ENCODE data around the gene ASXL2. TPM values are rescaled to one million over a fixed set of nuclear protein-coding genes. Genes with fewer than 3 reads are reported as not detected.

Gene ASXL2
- total RNA-seq, 1 donor from 2014 or later = 25.8 TPM

- no peak overlapping the region for H3K9ac ChIP-seq (ENCODE audit: low read length)
- no peak overlapping the region for H3K4me3 ChIP-seq (ENCODE audit: insufficient read depth, low read depth, low read length)
- H3K4me1 ChIP-seq (ENCODE audit: insufficient read depth, low read length) = no peaks in the 10 kb centered on the region
- no peak overlapping the region for H3K4me2 ChIP-seq (ENCODE audit: low read length)
- no peak overlapping the region for H3K27ac ChIP-seq (ENCODE audit: low read depth, low read length)
- Mint-ChIP-seq H3K9me3 (ENCODE audit: unreplicated experiment) (no peaks in the 10 kb centered on the region), H3K27ac (ENCODE audit: unreplicated experiment) (no peak overlapping the region), H3K27me3 (ENCODE audit: low read depth, unreplicated experiment) (no peaks in the 10 kb centered on the region), H3K4me1 (ENCODE audit: low read depth, unreplicated experiment) (no peaks in the 10 kb centered on the region), H3K4me3 (ENCODE audit: unreplicated experiment) (no peak overlapping the region), H3K36me3 (ENCODE audit: low read depth, unreplicated experiment) (peaks cover 6% of the 10 kb centered on the region)
- H2AFZ ChIP-seq (ENCODE audit: low read depth, low read length) = no peak overlapping the region
- no peak for FAIRE-seq
- H3K27me3 ChIP-seq (ENCODE audit: insufficient read depth, low read length) = no peaks in the 10 kb centered on the region
- DNase-seq (ENCODE audit: low read depth) = no peak
- peaks cover 3% of the 10 kb centered on the region for H3K36me3 ChIP-seq (ENCODE audit: insufficient read depth, low read length)
- no peaks in the 10 kb centered on the region for H3K79me2 ChIP-seq (ENCODE audit: insufficient read depth, low read length)
- TF ChIP-seq EZH2 (IDR thresholded peaks at IDR 0.05; ENCODE audit: insufficient read depth, low read length) = no peak
- no peak for TF ChIP-seq CTCF (IDR thresholded peaks at IDR 0.05; ENCODE audit: insufficient read depth, low read depth, low read length)
- H3K9me3 ChIP-seq (ENCODE audit: insufficient read depth, low read depth, low read length) = no peaks in the 10 kb centered on the region
- H4K20me1 ChIP-seq (ENCODE audit: insufficient read depth, low read length) = peaks cover 3% of the 10 kb centered on the region
These were observed 91.3 kb downstream of the ASXL2 start for GRCh38 chr2:25787020-25787419.

- H3K9me3 ChIP-seq (ENCODE audit: insufficient read depth, low read depth, low read length) = no peaks in the 10 kb centered on the region
- Mint-ChIP-seq H3K27me3 (ENCODE audit: low read depth, unreplicated experiment) (no peaks in the 10 kb centered on the region), H3K4me3 (ENCODE audit: unreplicated experiment) (no peak overlapping the region), H3K36me3 (ENCODE audit: low read depth, unreplicated experiment) (peaks cover 6% of the 10 kb centered on the region), H3K27ac (ENCODE audit: unreplicated experiment) (no peak overlapping the region), H3K4me1 (ENCODE audit: low read depth, unreplicated experiment) (no peaks in the 10 kb centered on the region), H3K9me3 (ENCODE audit: unreplicated experiment) (no peaks in the 10 kb centered on the region)
- no peak overlapping the region for H3K27ac ChIP-seq (ENCODE audit: low read depth, low read length)
- H2AFZ ChIP-seq (ENCODE audit: low read depth, low read length) = no peak overlapping the region
- no peaks in the 10 kb centered on the region for H3K79me2 ChIP-seq (ENCODE audit: insufficient read depth, low read length)
- TF ChIP-seq CTCF (IDR thresholded peaks at IDR 0.05; ENCODE audit: insufficient read depth, low read depth, low read length) (no peak), EZH2 (IDR thresholded peaks at IDR 0.05; ENCODE audit: insufficient read depth, low read length) (no peak)
- H3K27me3 ChIP-seq (ENCODE audit: insufficient read depth, low read length) = no peaks in the 10 kb centered on the region
- FAIRE-seq = no peak
- peaks cover 3% of the 10 kb centered on the region for H3K36me3 ChIP-seq (ENCODE audit: insufficient read depth, low read length)
- H4K20me1 ChIP-seq (ENCODE audit: insufficient read depth, low read length) = peaks cover 3% of the 10 kb centered on the region
- no peak overlapping the region for H3K4me3 ChIP-seq (ENCODE audit: insufficient read depth, low read depth, low read length)
- DNase-seq (ENCODE audit: low read depth) = no peak
- H3K4me1 ChIP-seq (ENCODE audit: insufficient read depth, low read length) = no peaks in the 10 kb centered on the region
- H3K4me2 ChIP-seq (ENCODE audit: low read length) = no peak overlapping the region
- no peak overlapping the region for H3K9ac ChIP-seq (ENCODE audit: low read length)
These were observed 93.9 kb downstream of the ASXL2 start for GRCh38 chr2:25784404-25784803.

GRCh38 chr2:25777077-25777476, 101.2 kb downstream of the ASXL2 start:
- Histone ChIP-seq H3K79me2 (ENCODE audit: insufficient read depth, low read length) (no peaks in the 10 kb centered on the region), H4K20me1 (ENCODE audit: insufficient read depth, low read length) (no peaks in the 10 kb centered on the region), H3K36me3 (ENCODE audit: insufficient read depth, low read length) (peaks cover 4% of the 10 kb centered on the region), H3K4me3 (ENCODE audit: insufficient read depth, low read depth, low read length) (no peak overlapping the region), H3K4me1 (ENCODE audit: insufficient read depth, low read length) (no peaks in the 10 kb centered on the region), H3K27me3 (ENCODE audit: insufficient read depth, low read length) (no peaks in the 10 kb centered on the region), H3K9me3 (ENCODE audit: insufficient read depth, low read depth, low read length) (no peaks in the 10 kb centered on the region), H3K4me2 (ENCODE audit: low read length) (no peak overlapping the region), H2AFZ (ENCODE audit: low read depth, low read length) (no peak overlapping the region), H3K27ac (ENCODE audit: low read depth, low read length) (no peak overlapping the region), H3K9ac (ENCODE audit: low read length) (no peak overlapping the region)
- Mint-ChIP-seq H3K9me3 (ENCODE audit: unreplicated experiment) (peaks cover 2% of the 10 kb centered on the region), H3K36me3 (ENCODE audit: low read depth, unreplicated experiment) (peaks cover 3% of the 10 kb centered on the region), H3K4me3 (ENCODE audit: unreplicated experiment) (no peak overlapping the region), H3K27me3 (ENCODE audit: low read depth, unreplicated experiment) (no peaks in the 10 kb centered on the region), H3K27ac (ENCODE audit: unreplicated experiment) (no peak overlapping the region), H3K4me1 (ENCODE audit: low read depth, unreplicated experiment) (no peaks in the 10 kb centered on the region)
- FAIRE-seq = no peak
- TF ChIP-seq EZH2 (IDR thresholded peaks at IDR 0.05; ENCODE audit: insufficient read depth, low read length) (no peak), CTCF (IDR thresholded peaks at IDR 0.05; ENCODE audit: insufficient read depth, low read depth, low read length) (no peak)
- DNase-seq (ENCODE audit: low read depth) = no peak

All from astrocyte (in vitro differentiated cells and primary cell).